T-helper 2 cell treated with Interferon-gamma antibody and Interleukin-4, amounts not matched to agents 100 ng/mL and 5 ng/mL, for 36 hours (primary cell): Measurements from ENCODE around the gene CTNNBL1. TPM values are rescaled to one million over a fixed set of nuclear protein-coding genes. Genes with fewer than 3 reads are reported as not detected.

Experiments used
- intact Hi-C: fragments of 100-400 bp; cut with micrococcal nuclease; formaldehyde crosslinking; loops from one replicate; pipeline ENCODE4 v1.15.1; 2023
- total RNA-seq: library from RNA; stranded (reverse); gene quantifications from 2 replicates; pipeline ENCODE4 v1.2.3, GENCODE V29; 2022

The CTNNBL1 gene
- total RNA-seq, 1 donor from 2014 or later, result 74.4 TPM

- intact Hi-C loops, result no loop called here
Observed at GRCh38 chr20:37737826-37738420, 44.1 kb downstream of the CTNNBL1 start.

GRCh38 chr20:37741055-37741454, 47.2 kb downstream of the CTNNBL1 start:
- intact Hi-C loops, result no loop called here

GRCh38 chr20:37741570-37741969, 47.7 kb downstream of the CTNNBL1 start:
- intact Hi-C loops, result no loop called here

GRCh38 chr20:37742131-37742530, 48.3 kb downstream of the CTNNBL1 start:
- intact Hi-C loops, result no loop called here

GRCh38 chr20:37744347-37744746, 50.5 kb downstream of the CTNNBL1 start:
- intact Hi-C loops, result no loop called here

- intact Hi-C loops, result no loop called here
Observed at GRCh38 chr20:37745553-37745952, 51.7 kb downstream of the CTNNBL1 start.

- intact Hi-C loops, result no loop called here
Observed at GRCh38 chr20:37748015-37748414, 54.2 kb downstream of the CTNNBL1 start.

- intact Hi-C loops, result no loop called here
Observed at GRCh38 chr20:37749218-37749617, 55.4 kb downstream of the CTNNBL1 start.

- intact Hi-C loops, result no loop called here
Observed at GRCh38 chr20:37749620-37750403, 56.0 kb downstream of the CTNNBL1 start.

GRCh38 chr20:37755665-37756064, 61.8 kb downstream of the CTNNBL1 start:
- intact Hi-C loops, result no loop called here

GRCh38 chr20:37756234-37756633, 62.4 kb downstream of the CTNNBL1 start:
- intact Hi-C loops, result no loop called here

GRCh38 chr20:37757550-37757949, 63.7 kb downstream of the CTNNBL1 start:
- intact Hi-C loops, result no loop called here

- intact Hi-C loops, result no loop called here
Observed at GRCh38 chr20:37758332-37758731, 64.5 kb downstream of the CTNNBL1 start.

GRCh38 chr20:37759052-37759553, 65.3 kb downstream of the CTNNBL1 start:
- intact Hi-C loops, result no loop called here

GRCh38 chr20:37759761-37760209, 66.0 kb downstream of the CTNNBL1 start:
- intact Hi-C loops, result no loop called here

- intact Hi-C loops, result no loop called here
Observed at GRCh38 chr20:37760322-37760721, 66.5 kb downstream of the CTNNBL1 start.

- intact Hi-C loops, result no loop called here
Observed at GRCh38 chr20:37762716-37763485, 69.1 kb downstream of the CTNNBL1 start.

GRCh38 chr20:37764333-37764935, 70.6 kb downstream of the CTNNBL1 start:
- intact Hi-C loops, result no loop called here

- intact Hi-C loops, result no loop called here
Observed at GRCh38 chr20:37770908-37771307, 77.1 kb downstream of the CTNNBL1 start.

GRCh38 chr20:37773291-37773826, 79.5 kb downstream of the CTNNBL1 start:
- intact Hi-C loops, result no loop called here

- intact Hi-C loops, result no loop called here
Observed at GRCh38 chr20:37774156-37774555, 80.3 kb downstream of the CTNNBL1 start.
